ENCODE results near the gene ZSWIM8. TPM values are rescaled to one million over a fixed set of nuclear protein-coding genes. Genes with fewer than 3 reads are reported as not detected.

The ZSWIM8 gene
- polyA plus RNA-seq, 1 donor (not counting 4 experiments of a cell fraction or from before 2014, with no cell fraction given), result 34.2 TPM

- TF ChIP-seq CTCF (optimal IDR thresholded peaks at IDR 0.05 in 1 of 3, IDR thresholded peaks at IDR 0.05 in 1 of 3, conservative IDR thresholded peaks at IDR 0.05 in 1 of 3; ENCODE audit: extremely low read depth in 1 of 3, insufficient read depth in 2 of 3, low read length in 3 of 3), result no peak
- no peak for DNase-seq (ENCODE audit: low read depth, low spot score)
- dilution Hi-C loops (cut with MboI; ENCODE audit: extremely low pct_ligation_motif_present, low sequenced_read_pairs), result no loop called here
- Histone ChIP-seq H4K20me1 (ENCODE audit: control insufficient read depth, extremely low read depth, insufficient read depth, low read length) (peaks cover 2% of the 10 kb centered on the region), H3K4me3 (ENCODE audit: control insufficient read depth in 2 of 3, extremely low read depth in 1 of 3, insufficient read depth in 2 of 3, low read depth in 1 of 3, low read length in 3 of 3) (no peak overlapping the region), H3K4me2 (ENCODE audit: control insufficient read depth, extremely low read depth, insufficient read depth, low read depth, low read length) (no peak overlapping the region), H2AFZ (ENCODE audit: control insufficient read depth, low read length) (no peak overlapping the region), H3K27ac (ENCODE audit: control insufficient read depth, insufficient read depth, low read length) (no peak overlapping the region), H3K4me1 (ENCODE audit: control insufficient read depth, extremely low read depth, insufficient read depth, low read length) (peaks cover 23% of the 10 kb centered on the region), H3K27me3 (ENCODE audit: control insufficient read depth, extremely low read depth, insufficient read depth, low read length) (no peaks in the 10 kb centered on the region), H3K9me1 (ENCODE audit: control insufficient read depth, extremely low read depth, insufficient read depth, low read length) (no peaks in the 10 kb centered on the region), H3K36me3 (ENCODE audit: control insufficient read depth in 2 of 2, extremely low read depth in 1 of 2, insufficient read depth in 2 of 2, low read length in 2 of 2) (peaks cover 5 to 13% of the 10 kb centered on the region in 2 experiments), H3K79me2 (ENCODE audit: control insufficient read depth, insufficient read depth, low read length) (peaks cover 61% of the 10 kb centered on the region), H3K9ac (ENCODE audit: control insufficient read depth, extremely low read depth, insufficient read depth, low read length) (no peak overlapping the region), H3K9me3 (ENCODE audit: control insufficient read depth, low read depth, low read length) (no peaks in the 10 kb centered on the region)
- no peak for FAIRE-seq
Measured at GRCh38 chr10:73779539-73780197, 5.7 kb upstream of the ZSWIM8 start.

GRCh38 chr10:73780301-73780700 lies 5.1 kb upstream of the ZSWIM8 start:
- Histone ChIP-seq H3K9me1 (ENCODE audit: control insufficient read depth, extremely low read depth, insufficient read depth, low read length) (no peaks in the 10 kb centered on the region), H3K27ac (ENCODE audit: control insufficient read depth, insufficient read depth, low read length) (no peak overlapping the region), H3K27me3 (ENCODE audit: control insufficient read depth, extremely low read depth, insufficient read depth, low read length) (no peaks in the 10 kb centered on the region), H3K4me3 (ENCODE audit: control insufficient read depth in 2 of 3, extremely low read depth in 1 of 3, insufficient read depth in 2 of 3, low read depth in 1 of 3, low read length in 3 of 3) (no peak overlapping the region), H4K20me1 (ENCODE audit: control insufficient read depth, extremely low read depth, insufficient read depth, low read length) (no peaks in the 10 kb centered on the region), H3K9ac (ENCODE audit: control insufficient read depth, extremely low read depth, insufficient read depth, low read length) (no peak overlapping the region), H3K4me2 (ENCODE audit: control insufficient read depth, extremely low read depth, insufficient read depth, low read depth, low read length) (peak overlapping the region; percentile 99), H3K79me2 (ENCODE audit: control insufficient read depth, insufficient read depth, low read length) (peaks cover 55% of the 10 kb centered on the region), H3K9me3 (ENCODE audit: control insufficient read depth, low read depth, low read length) (no peaks in the 10 kb centered on the region), H3K4me1 (ENCODE audit: control insufficient read depth, extremely low read depth, insufficient read depth, low read length) (peaks cover 21% of the 10 kb centered on the region), H2AFZ (ENCODE audit: control insufficient read depth, low read length) (no peak overlapping the region), H3K36me3 (ENCODE audit: control insufficient read depth in 2 of 2, extremely low read depth in 1 of 2, insufficient read depth in 2 of 2, low read length in 2 of 2) (peaks cover 3 to 8% of the 10 kb centered on the region in 2 experiments)
- DNase-seq (ENCODE audit: low read depth, low spot score) (no peak), FAIRE-seq (no peak)
- dilution Hi-C loops (cut with MboI; ENCODE audit: extremely low pct_ligation_motif_present, low sequenced_read_pairs), result no loop called here
- TF ChIP-seq EZH2 (IDR thresholded peaks at IDR 0.05; ENCODE audit: low read length) (no peak), CTCF (optimal IDR thresholded peaks at IDR 0.05 in 1 of 3, IDR thresholded peaks at IDR 0.05 in 1 of 3, conservative IDR thresholded peaks at IDR 0.05 in 1 of 3; ENCODE audit: extremely low read depth in 1 of 3, insufficient read depth in 2 of 3, low read length in 3 of 3) (no peak)
